B cell (primary cell): ENCODE data around the gene IL1R1. TPM values are rescaled to one million over a fixed set of nuclear protein-coding genes. Genes with fewer than 3 reads are reported as not detected.

ENCODE experiments used
- ATAC-seq: fragments of 200-7000 bp; cut with Tn5 transposase; one replicate; pipeline ENCODE4 v1.10.0; 2021; ENCODE audit warnings: low read depth, mild to moderate bottlenecking, moderate number of reproducible peaks, moderate library complexity
- CTCF ChIA-PET: fragments of 350-600 bp; sonication (Branson Sonifier 250); formaldehyde crosslinking; loops from one replicate; lab custom pipeline; 2021; ENCODE audit warnings: antibody characterized with exemption, inconsistent platforms; lab: Charles Lee
- POLR2A ChIA-PET: fragments of 350-600 bp; sonication (Branson Sonifier 250); formaldehyde crosslinking; loops from one replicate; lab custom pipeline; 2021; ENCODE audit warnings: antibody characterized with exemption; lab: Charles Lee
- DNase-seq: peaks from one replicate; pipeline ENCODE4 v3.0.0; 2013
- H2AFZ ChIP-seq: 2 replicates; pipeline ENCODE4 v1.6.1; 2012; ENCODE audit warnings: mild to moderate bottlenecking, low read depth, low read length; ENCODE audit not compliant: insufficient read depth, poor library complexity, severe bottlenecking
- H3K27ac ChIP-seq, 2 donors: 1 replicate in 1 of 2; 2 replicates in 1 of 2; pipeline ENCODE4 v1.5.1; 2012 to 2013; ENCODE audit warnings: low read length in 2 of 2, mild to moderate bottlenecking in 2 of 2, moderate library complexity in 1 of 2
- H3K27me3 ChIP-seq, 4 experiments: fragments of 200-600 bp in 1 of 4; sonication (generic) in 1 of 4; replicated peaks in 1 of 4; 1 replicate in 2 of 4; 2 replicates in 2 of 4; pipeline versions ENCODE4 v1.6.1 to v1.7.0; 2013 to 2016; ENCODE audit warnings: low read length in 3 of 4, mild to moderate bottlenecking in 2 of 4, mixed read lengths in 1 of 4, moderate library complexity in 1 of 4; ENCODE audit not compliant: insufficient read depth in 4 of 4, control insufficient read depth in 3 of 4; ENCODE audit errors: control extremely low read depth in 1 of 4
- H3K36me3 ChIP-seq, 2 experiments: replicated peaks in 1 of 2; 1 replicate in 1 of 2; 2 replicates in 1 of 2; pipeline versions ENCODE4 v1.6.1 to v1.7.1; 2013; ENCODE audit warnings: low read length in 1 of 2; ENCODE audit not compliant: insufficient read depth in 2 of 2, control insufficient read depth in 1 of 2; ENCODE audit errors: control extremely low read depth in 1 of 2, extremely low read depth in 1 of 2
- H3K4me1 ChIP-seq, 2 donors: fragments of 200-600 bp in 1 of 2; sonication (generic) in 1 of 2; 1 replicate in 1 of 2; 2 replicates in 1 of 2; pipeline versions ENCODE4 v1.5.1 to v1.6.1; 2013 to 2017; ENCODE audit warnings: low read length in 2 of 2; ENCODE audit not compliant: control insufficient read depth in 2 of 2, insufficient read depth in 2 of 2
- H3K4me2 ChIP-seq: replicated peaks from 2 replicates; pipeline ENCODE3; 2012; ENCODE audit warnings: mild to moderate bottlenecking, low read depth, low read length; ENCODE audit not compliant: poor library complexity, severe bottlenecking
- H3K4me3 ChIP-seq, 5 experiments: fragments of 200-600 bp in 1 of 5; sonication (generic) in 1 of 5; 1 replicate in 3 of 5; 2 replicates in 2 of 5; pipeline versions ENCODE4 v1.5.1 to v1.7.0; 2011 to 2016; ENCODE audit warnings: low read length in 4 of 5, mild to moderate bottlenecking in 4 of 5, low read depth in 2 of 5, control low read depth in 1 of 5, moderate library complexity in 1 of 5; ENCODE audit not compliant: insufficient read depth in 1 of 5; ENCODE audit errors: control extremely low read depth in 1 of 5, extremely low read depth in 1 of 5
- H3K79me2 ChIP-seq: fragments of 200-600 bp; sonication (generic); one replicate; pipeline ENCODE4 v1.6.0; 2016; ENCODE audit warnings: low read length; ENCODE audit not compliant: control insufficient read depth, insufficient read depth
- H3K9ac ChIP-seq: fragments of 200-600 bp; sonication (generic); 2 replicates; pipeline ENCODE4 v1.6.1; 2017; ENCODE audit warnings: mild to moderate bottlenecking, low read length, moderate library complexity
- H3K9me3 ChIP-seq, 3 donors: one replicate each; pipeline versions ENCODE4 v1.6.1 to v1.7.1; 2013; ENCODE audit warnings: low read length in 2 of 3; ENCODE audit not compliant: control insufficient read depth in 2 of 3, insufficient read depth in 1 of 3; ENCODE audit errors: control extremely low read depth in 1 of 3
- H4K20me1 ChIP-seq: 2 replicates; pipeline ENCODE4 v1.6.0; 2012; ENCODE audit warnings: mild to moderate bottlenecking, low read length; ENCODE audit not compliant: insufficient read depth, control insufficient read depth, poor library complexity, severe bottlenecking
- H3K27ac Mint-ChIP-seq: one replicate; pipeline ENCODE4 v1.8.0; 2021; ENCODE audit warnings: mixed read lengths
- H3K27me3 Mint-ChIP-seq: one replicate; pipeline ENCODE4 v1.8.0; 2021; ENCODE audit warnings: mixed read lengths
- H3K4me1 Mint-ChIP-seq: one replicate; pipeline ENCODE4 v1.8.0; 2021; ENCODE audit warnings: mixed read lengths
- H3K4me3 Mint-ChIP-seq: one replicate; pipeline ENCODE4 v1.8.0; 2021; ENCODE audit warnings: mixed read lengths
- H3K9me3 Mint-ChIP-seq: one replicate; pipeline ENCODE4 v1.8.0; 2022; ENCODE audit warnings: mixed read lengths; ENCODE audit not compliant: insufficient read depth
- CTCF ChIP-seq: fragments of 200-600 bp; IDR thresholded peaks from one replicate; pipeline ENCODE4 v1.8.0; 2022; ENCODE audit warnings: antibody characterized with exemption, mild to moderate bottlenecking
- EZH2 ChIP-seq: IDR thresholded peaks from 2 replicates; pipeline ENCODE4 v1.6.1; 2012; ENCODE audit warnings: borderline replicate concordance, low read depth, mild to moderate bottlenecking, moderate library complexity, low read length; ENCODE audit not compliant: insufficient read depth, poor library complexity, severe bottlenecking
- WGBS: methylation state at CpG from one replicate; pipeline ENCODE4 v1.1.5; 2013; ENCODE audit warnings: missing lambda C conversion rate; ENCODE audit not compliant: insufficient coverage; 5-methylcytosine and 5-hydroxymethylcytosine counted together
- intact Hi-C: fragments of 100-400 bp; cut with micrococcal nuclease; formaldehyde crosslinking; loops from one replicate; pipeline ENCODE4 v1.10.0; 2022
- polyA plus RNA-seq: library from polyadenylated mRNA; depleted of rRNA; stranded (reverse); fragments of >200 nt; gene quantifications from 2 replicates; pipeline ENCODE4 v1.2.3, GENCODE V29; 2012
- total RNA-seq, 2 donors: library from RNA; stranded (reverse); fragments of 120-200 nt in 1 of 2; gene quantifications; 1 replicate in 1 of 2; 2 replicates in 1 of 2; pipeline versions ENCODE4 v1.2.3 to v1.2.4, GENCODE V29; 2013 to 2022

The IL1R1 gene
- total and polyA plus RNA-seq, 2 donors (not counting 1 experiment from before 2014, with no cell fraction given): not detected

GRCh38 chr2:102100371-102101096, 42.0 kb upstream of the IL1R1 start:
- Histone ChIP-seq H3K27me3 (peaks cover 0 to 6% (median 2%) of the 10 kb centered on the region in 4 experiments), H4K20me1 (no peaks in the 10 kb centered on the region), H3K79me2 (no peaks in the 10 kb centered on the region), H3K9me3 (peaks cover 0 to 4% (median 0%) of the 10 kb centered on the region in 3 donors), H3K9ac (no peak overlapping the region), H3K4me2 (no peak overlapping the region), H3K27ac (no peak overlapping the region), H3K4me3 (no peak overlapping the region), H3K4me1 (peaks cover 0 to 7% of the 10 kb centered on the region in 2 donors), H2AFZ (no peak overlapping the region), H3K36me3 (no peaks in the 10 kb centered on the region)
- no peak overlapping the region for H3K4me3 Mint-ChIP-seq
- H3K4me1 Mint-ChIP-seq: peaks cover 10% of the 10 kb centered on the region
- CTCF ChIA-PET: interaction anchor here (0.6 kb wide), 1 partner anchor 67 kb away, joined by 3 read pairs; no protein-coding TSS in a partner anchor
- ATAC-seq (no peak), DNase-seq (no peak)
- WGBS: 84% methylated on average over 3 of the region's 5 CpGs
- intact Hi-C loops: no loop called here
- H3K9me3 Mint-ChIP-seq: peaks cover 2% of the 10 kb centered on the region
- POLR2A ChIA-PET: no interaction called here
- H3K27ac Mint-ChIP-seq: no peak overlapping the region
- TF ChIP-seq EZH2: no peak
- TF ChIP-seq CTCF: no peak
- peaks cover 48% of the 10 kb centered on the region for H3K27me3 Mint-ChIP-seq

GRCh38 chr2:102101097-102101848, 41.3 kb upstream of the IL1R1 start:
- Mint-ChIP-seq H3K27ac (no peak overlapping the region), H3K9me3 (peaks cover 2% of the 10 kb centered on the region), H3K4me1 (peaks cover 10% of the 10 kb centered on the region), H3K4me3 (no peak overlapping the region), H3K27me3 (peaks cover 55% of the 10 kb centered on the region)
- ChIA-PET CTCF (interaction anchor here (0.6 kb wide), 1 partner anchor 68 kb away, joined by 3 read pairs; no protein-coding TSS in a partner anchor), POLR2A (no interaction called here)
- no peaks in the 10 kb centered on the region for H3K79me2 ChIP-seq
- peaks cover 0 to 4% (median 0%) of the 10 kb centered on the region in 3 donors for H3K9me3 ChIP-seq
- 86% methylated on average over 1 of the region's 5 CpGs for WGBS
- H3K4me2 ChIP-seq: no peak overlapping the region
- H3K9ac ChIP-seq: no peak overlapping the region
- ATAC-seq (no peak), DNase-seq (no peak)
- intact Hi-C loops: no loop called here
- H3K4me3 ChIP-seq: no peak overlapping the region
- TF ChIP-seq CTCF (no peak), EZH2 (no peak)
- no peaks in the 10 kb centered on the region for H4K20me1 ChIP-seq
- H2AFZ ChIP-seq: no peak overlapping the region
- peaks cover 0 to 6% (median 2%) of the 10 kb centered on the region in 4 experiments for H3K27me3 ChIP-seq
- H3K36me3 ChIP-seq: no peaks in the 10 kb centered on the region
- peaks cover 0 to 7% of the 10 kb centered on the region in 2 donors for H3K4me1 ChIP-seq
- H3K27ac ChIP-seq: no peak overlapping the region
